ENCODE results near the gene BCAS3.

DNA sequence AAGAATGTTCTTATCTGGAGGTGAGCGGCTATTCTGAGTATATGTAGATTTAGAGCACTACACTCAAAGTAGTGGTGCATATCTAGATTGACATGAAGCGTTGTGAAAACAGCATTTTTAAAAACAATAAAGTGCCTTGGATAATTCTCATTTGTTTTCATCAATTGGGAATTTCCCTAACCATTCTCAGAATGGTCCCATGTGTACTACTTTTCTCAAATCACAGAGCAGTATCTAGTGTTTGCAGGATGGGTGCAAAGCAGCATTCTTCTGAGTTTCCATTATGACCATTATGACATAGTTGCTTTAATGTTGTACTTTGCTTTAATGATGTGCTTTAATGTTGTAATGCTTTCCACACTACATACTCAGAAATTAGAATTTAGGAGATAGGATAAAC is 16.2 kb upstream of the BCAS3 start:
- TF ChIP-seq, protein P1, sequence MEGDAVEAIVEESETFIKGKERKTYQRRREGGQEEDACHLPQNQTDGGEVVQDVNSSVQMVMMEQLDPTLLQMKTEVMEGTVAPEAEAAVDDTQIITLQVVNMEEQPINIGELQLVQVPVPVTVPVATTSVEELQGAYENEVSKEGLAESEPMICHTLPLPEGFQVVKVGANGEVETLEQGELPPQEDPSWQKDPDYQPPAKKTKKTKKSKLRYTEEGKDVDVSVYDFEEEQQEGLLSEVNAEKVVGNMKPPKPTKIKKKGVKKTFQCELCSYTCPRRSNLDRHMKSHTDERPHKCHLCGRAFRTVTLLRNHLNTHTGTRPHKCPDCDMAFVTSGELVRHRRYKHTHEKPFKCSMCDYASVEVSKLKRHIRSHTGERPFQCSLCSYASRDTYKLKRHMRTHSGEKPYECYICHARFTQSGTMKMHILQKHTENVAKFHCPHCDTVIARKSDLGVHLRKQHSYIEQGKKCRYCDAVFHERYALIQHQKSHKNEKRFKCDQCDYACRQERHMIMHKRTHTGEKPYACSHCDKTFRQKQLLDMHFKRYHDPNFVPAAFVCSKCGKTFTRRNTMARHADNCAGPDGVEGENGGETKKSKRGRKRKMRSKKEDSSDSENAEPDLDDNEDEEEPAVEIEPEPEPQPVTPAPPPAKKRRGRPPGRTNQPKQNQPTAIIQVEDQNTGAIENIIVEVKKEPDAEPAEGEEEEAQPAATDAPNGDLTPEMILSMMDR (IDR thresholded peaks at IDR 0.05; ENCODE audit: low read depth, low read length): no peak
- TF ChIP-seq EZH2phosphoT487 (IDR thresholded peaks at IDR 0.05; ENCODE audit: low read depth): no peak

Measured in OCI-LY3 (cell line).